ENCODE results near the gene SSC5D.

DNA sequence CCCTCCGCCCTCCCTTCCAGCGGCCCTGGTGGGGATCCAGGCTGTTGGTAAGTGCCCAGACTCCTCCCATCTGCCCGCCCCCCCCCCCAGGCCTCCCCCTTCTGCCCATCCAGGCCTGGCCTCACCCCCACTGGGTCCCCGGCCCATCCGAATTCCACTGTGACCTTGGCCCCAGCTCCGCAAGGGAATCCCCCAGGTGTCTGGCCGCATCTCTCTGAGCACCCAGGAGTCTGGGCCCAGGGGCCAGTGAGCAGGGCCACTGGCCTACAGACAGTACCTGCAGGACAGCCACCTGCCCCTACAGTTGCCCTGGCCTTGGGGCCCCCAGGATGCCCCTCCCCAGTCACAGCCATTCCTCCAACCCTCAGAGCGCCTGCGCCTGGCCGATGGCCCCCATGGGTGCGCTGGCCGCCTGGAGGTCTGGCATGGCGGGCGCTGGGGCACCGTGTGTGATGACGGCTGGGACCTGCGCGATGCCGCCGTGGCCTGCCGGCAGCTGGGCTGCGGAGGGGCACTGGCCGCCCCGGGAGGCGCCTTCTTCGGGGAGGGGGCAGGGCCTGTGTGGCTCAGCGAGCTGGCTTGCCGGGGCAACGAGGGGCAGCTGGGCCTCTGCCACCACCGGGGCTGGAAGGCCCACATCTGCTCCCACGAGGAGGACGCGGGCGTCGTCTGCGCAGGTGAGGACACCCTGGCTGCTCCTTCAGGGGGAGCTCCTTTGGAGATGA lies 912 bp downstream of the SSC5D start:
- no peak for TF ChIP-seq CTCF (IDR thresholded peaks at IDR 0.05)
- no peak for TF ChIP-seq POLR2A (IDR thresholded peaks at IDR 0.05)
